T-cell (primary cell): Measurements from ENCODE around the gene PPP2R5C. TPM values are rescaled to one million over a fixed set of nuclear protein-coding genes. Genes with fewer than 3 reads are reported as not detected.

Experiments used
- ATAC-seq, 4 experiments: fragments of 200-7000 bp in 3 of 4; fragments of 150-1000 bp in 1 of 4; cut with Tn5 transposase; replicated peaks in 1 of 4; 1 replicate in 3 of 4; 2 replicates in 1 of 4; pipeline ENCODE4 v1.10.0; 2021; ENCODE audit warnings: moderate library complexity in 3 of 4, mild to moderate bottlenecking in 2 of 4, moderate number of reproducible peaks in 1 of 4
- CTCF ChIA-PET, 2 donors: fragments of 300-600 bp; sonication (Branson Sonifier 250); formaldehyde crosslinking; loops; one replicate each; lab custom pipeline; 2022; ENCODE audit warnings: antibody characterized with exemption in 2 of 2; lab: Charles Lee
- POLR2A ChIA-PET, 2 donors: fragments of 300-600 bp; sonication (Branson Sonifier 250); formaldehyde crosslinking; loops; one replicate each; lab custom pipeline; 2022; ENCODE audit warnings: antibody characterized with exemption in 2 of 2; lab: Charles Lee
- DNase-seq, 35 experiments: peaks; one replicate each; pipeline versions ENCODE4 v3.0.0 to v3.0.0-alpha.2; 2013 to 2023
- H3K27ac ChIP-seq: one replicate; pipeline ENCODE4 v1.5.1; 2013; ENCODE audit warnings: low read length
- H3K27me3 ChIP-seq, 2 experiments: replicated peaks in 1 of 2; 1 replicate in 1 of 2; 2 replicates in 1 of 2; pipeline versions ENCODE4 v1.6.1 to v1.7.0; 2013; ENCODE audit warnings: low read length in 1 of 2, mixed read lengths in 1 of 2; ENCODE audit not compliant: control insufficient read depth in 2 of 2, insufficient read depth in 2 of 2; ENCODE audit errors: extremely low read depth in 1 of 2
- H3K36me3 ChIP-seq, 2 donors: 1 replicate in 1 of 2; 2 replicates in 1 of 2; pipeline versions ENCODE4 v1.6.1 to v1.7.0; 2013; ENCODE audit warnings: low read length in 1 of 2; ENCODE audit not compliant: control insufficient read depth in 2 of 2, insufficient read depth in 1 of 2; ENCODE audit errors: extremely low read depth in 1 of 2
- H3K4me1 ChIP-seq, 2 experiments: 1 replicate in 1 of 2; 2 replicates in 1 of 2; pipeline versions ENCODE4 v1.6.1 to v1.7.0; 2013; ENCODE audit warnings: low read length in 2 of 2, mixed read lengths in 1 of 2; ENCODE audit not compliant: insufficient read depth in 2 of 2, control insufficient read depth in 1 of 2; ENCODE audit errors: extremely low read depth in 1 of 2
- H3K4me3 ChIP-seq, 2 donors: 1 replicate in 1 of 2; 2 replicates in 1 of 2; pipeline versions ENCODE4 v1.5.1 to v1.7.0; 2013; ENCODE audit warnings: mild to moderate bottlenecking in 2 of 2, low read length in 1 of 2, moderate library complexity in 1 of 2; ENCODE audit not compliant: control insufficient read depth in 1 of 2; ENCODE audit errors: extremely low read depth in 1 of 2
- H3K9me3 ChIP-seq: 2 replicates; pipeline ENCODE4 v1.7.0; 2013
- H3K27ac Mint-ChIP-seq, 2 donors: one replicate each; pipeline ENCODE4 v1.8.0; 2020 to 2021; ENCODE audit warnings: mild to moderate bottlenecking in 2 of 2, mixed read lengths in 2 of 2
- H3K27me3 Mint-ChIP-seq, 2 donors: one replicate each; pipeline ENCODE4 v1.8.0; 2021 to 2022; ENCODE audit warnings: mixed read lengths in 2 of 2
- H3K36me3 Mint-ChIP-seq: one replicate; pipeline ENCODE4 v1.8.0; 2021; ENCODE audit warnings: mixed read lengths
- H3K4me1 Mint-ChIP-seq, 3 donors: one replicate each; pipeline ENCODE4 v1.8.0; 2020 to 2022; ENCODE audit warnings: mixed read lengths in 3 of 3, mild to moderate bottlenecking in 1 of 3
- H3K4me3 Mint-ChIP-seq, 3 donors: one replicate each; pipeline ENCODE4 v1.8.0; 2020 to 2022; ENCODE audit warnings: mild to moderate bottlenecking in 3 of 3, mixed read lengths in 3 of 3, moderate library complexity in 3 of 3
- H3K9me3 Mint-ChIP-seq, 3 donors: one replicate each; pipeline ENCODE4 v1.8.0; 2020 to 2022; ENCODE audit warnings: mixed read lengths in 3 of 3
- WGBS: methylation state at CpG from one replicate; pipeline ENCODE4 v1.1.5; 2013; ENCODE audit warnings: missing lambda C conversion rate; ENCODE audit not compliant: insufficient coverage; 5-methylcytosine and 5-hydroxymethylcytosine counted together
- total RNA-seq, 35 experiments: library from RNA in 6 of 35; stranded (reverse) in 6 of 35; fragments of 120-200 nt in 1 of 35; gene quantifications; one replicate each; pipeline versions ENCODE4 v1.2.1 to v1.2.4 and lab custom pipeline; 2013 to 2026

PPP2R5C gene
- total RNA-seq, 5 donors from 2014 or later (not counting 1 experiment from before 2014, with no cell fraction given) = 435 to 627 (median 489) TPM

DNA sequence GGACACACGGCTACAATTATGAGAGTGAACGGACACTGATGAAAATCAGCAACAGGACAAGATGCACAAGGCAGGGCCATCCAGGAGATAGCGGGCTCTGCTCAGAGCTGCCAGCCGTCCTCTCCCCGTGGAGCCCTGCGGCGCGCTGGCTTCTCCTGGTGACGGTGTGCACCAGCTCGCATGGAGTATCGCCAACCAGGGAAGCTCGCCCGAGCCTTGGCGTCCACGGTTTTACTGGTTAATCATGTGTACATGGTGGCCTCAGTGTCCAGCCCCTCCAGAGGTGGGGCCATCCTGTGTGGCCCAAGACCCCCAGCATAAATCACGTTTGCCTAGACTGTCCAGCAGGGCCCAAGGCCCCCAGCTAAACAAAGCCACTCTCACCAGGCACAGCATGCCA is 171.7 kb downstream of the PPP2R5C start:
- no peaks in the 10 kb centered on the region for H3K9me3 Mint-ChIP-seq
- ChIA-PET CTCF (no interaction called here), POLR2A (interaction anchor here (0.6 kb wide), 2 partner anchors 32 to 211 kb away, joined by 3 to 5 read pairs; no protein-coding TSS in a partner anchor)
- H3K27me3 Mint-ChIP-seq = peaks cover 0 to 2% of the 10 kb centered on the region in 2 donors
- H3K27ac Mint-ChIP-seq = no peak overlapping the region
- Histone ChIP-seq H3K36me3 (peaks cover 0 to 9% of the 10 kb centered on the region in 2 donors), H3K4me1 (no peaks in the 10 kb centered on the region), H3K4me3 (no peak overlapping the region), H3K9me3 (no peaks in the 10 kb centered on the region), H3K27ac (no peak overlapping the region), H3K27me3 (peaks cover 0 to under 1% of the 10 kb centered on the region in 2 experiments)
- H3K4me1 Mint-ChIP-seq = no peaks in the 10 kb centered on the region
- ATAC-seq = no peak
- H3K36me3 Mint-ChIP-seq = peaks cover 9% of the 10 kb centered on the region
- DNase-seq = no peak
- no peak overlapping the region for H3K4me3 Mint-ChIP-seq
- 90% methylated on average over 15 of the region's 16 CpGs for WGBS

DNA sequence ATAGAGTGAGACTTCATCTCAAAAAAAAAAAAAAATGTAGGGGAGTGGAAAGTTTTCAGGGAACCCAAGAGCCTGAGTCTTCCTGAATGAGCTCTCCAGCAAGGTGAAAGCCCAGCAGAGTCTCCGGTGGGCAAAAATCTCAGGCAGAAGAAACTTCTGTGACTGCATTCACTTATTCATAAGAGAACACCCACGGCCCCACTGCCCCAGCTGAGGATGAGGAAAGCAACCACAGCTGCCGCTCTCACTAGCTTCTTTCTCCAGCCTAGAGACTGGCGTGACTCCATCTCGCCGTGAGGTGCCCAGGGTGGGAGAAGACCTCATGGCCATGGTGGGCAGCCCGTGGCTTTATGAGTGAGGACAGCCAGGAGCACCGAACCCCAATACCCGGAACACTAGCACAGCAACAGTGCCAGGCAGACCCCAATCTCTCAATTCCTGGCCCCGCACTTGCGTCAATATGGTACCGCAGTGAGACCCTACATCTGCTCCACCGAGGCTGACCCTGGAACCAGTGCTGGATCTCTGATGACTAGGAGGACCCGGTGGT is 173.2 kb downstream of the PPP2R5C start:
- Histone ChIP-seq H3K27ac (no peak overlapping the region), H3K4me3 (no peak overlapping the region), H3K36me3 (no peaks in the 10 kb centered on the region), H3K4me1 (no peaks in the 10 kb centered on the region), H3K9me3 (no peaks in the 10 kb centered on the region), H3K27me3 (peaks cover 0 to 11% of the 10 kb centered on the region in 2 experiments)
- Mint-ChIP-seq H3K4me3 (no peak overlapping the region), H3K4me1 (peaks cover 2 to 7% (median 5%) of the 10 kb centered on the region in 3 donors), H3K36me3 (no peaks in the 10 kb centered on the region), H3K27ac (no peak overlapping the region), H3K9me3 (no peaks in the 10 kb centered on the region), H3K27me3 (peaks cover 4 to 10% of the 10 kb centered on the region in 2 donors)
- POLR2A ChIA-PET = interaction anchor here (0.5 to 0.7 kb wide), 4 partner anchors 13 to 569 kb away, joined by 3 to 6 read pairs (median 5); no protein-coding TSS in a partner anchor
- ATAC-seq (no peak), DNase-seq (no peak)
- WGBS = 88% methylated on average over 14 of the region's 14 CpGs
- CTCF ChIA-PET = interaction anchor here (0.6 to 0.7 kb wide), 3 partner anchors 150 to 755 kb away, joined by 3 to 4 read pairs (median 3); no protein-coding TSS in a partner anchor

DNA sequence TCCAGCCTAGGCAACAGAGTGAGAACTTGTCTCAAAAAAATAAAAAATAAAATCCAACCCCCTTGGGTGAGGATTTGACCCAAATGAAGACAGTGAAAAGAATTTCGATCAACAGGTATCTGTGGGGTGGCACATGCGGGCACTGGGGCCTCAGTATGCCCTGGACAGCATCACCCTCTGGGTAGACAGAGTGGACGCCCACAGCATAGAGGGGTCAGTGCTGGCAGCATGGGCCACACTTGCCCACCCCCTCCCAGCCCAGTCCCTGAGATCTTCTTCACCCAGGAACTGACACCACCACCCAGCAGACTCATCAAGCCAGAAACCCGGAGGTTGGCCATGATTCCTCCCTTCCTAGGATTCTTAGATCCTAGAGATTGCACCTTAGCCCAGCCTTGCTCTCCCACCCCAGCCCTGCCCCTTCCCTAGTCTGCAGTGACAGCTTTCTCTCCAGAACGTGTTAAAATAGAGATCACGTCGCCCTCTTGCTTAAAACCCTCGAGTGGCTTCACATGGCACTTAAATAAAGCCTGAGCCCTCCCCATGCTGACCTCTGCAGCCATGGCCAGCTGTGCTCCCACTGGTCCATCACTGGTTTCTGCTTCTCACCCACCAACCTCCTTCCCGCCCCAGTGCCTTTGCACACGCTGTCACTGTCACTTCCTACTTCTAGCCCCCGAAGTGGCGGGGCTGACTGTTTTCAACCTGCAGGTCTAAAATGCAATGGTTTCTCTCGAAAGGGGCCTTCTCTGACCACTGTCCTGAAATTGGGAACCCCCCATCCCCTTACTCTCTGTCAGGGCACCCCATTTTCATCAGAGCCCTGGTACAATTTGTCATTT is 176.6 kb downstream of the PPP2R5C start:
- peaks cover 17 to 34% of the 10 kb centered on the region in 2 donors for H3K27me3 Mint-ChIP-seq
- ChIA-PET POLR2A (no interaction called here), CTCF (no interaction called here)
- no peak overlapping the region for H3K4me3 ChIP-seq
- no peaks in the 10 kb centered on the region for H3K36me3 Mint-ChIP-seq
- no peaks in the 10 kb centered on the region for H3K9me3 Mint-ChIP-seq
- ATAC-seq (no peak), DNase-seq (no peak)
- no peak overlapping the region for H3K27ac ChIP-seq
- no peaks in the 10 kb centered on the region for H3K9me3 ChIP-seq
- H3K27me3 ChIP-seq = peaks cover 0 to 26% of the 10 kb centered on the region in 2 experiments
- H3K36me3 ChIP-seq = no peaks in the 10 kb centered on the region
- no peaks in the 10 kb centered on the region for H3K4me1 ChIP-seq
- no peak overlapping the region for H3K4me3 Mint-ChIP-seq
- WGBS = 69% methylated on average over 12 of the region's 13 CpGs
- H3K27ac Mint-ChIP-seq = no peak overlapping the region
- H3K4me1 Mint-ChIP-seq = peaks cover 2 to 7% (median 5%) of the 10 kb centered on the region in 3 donors

DNA sequence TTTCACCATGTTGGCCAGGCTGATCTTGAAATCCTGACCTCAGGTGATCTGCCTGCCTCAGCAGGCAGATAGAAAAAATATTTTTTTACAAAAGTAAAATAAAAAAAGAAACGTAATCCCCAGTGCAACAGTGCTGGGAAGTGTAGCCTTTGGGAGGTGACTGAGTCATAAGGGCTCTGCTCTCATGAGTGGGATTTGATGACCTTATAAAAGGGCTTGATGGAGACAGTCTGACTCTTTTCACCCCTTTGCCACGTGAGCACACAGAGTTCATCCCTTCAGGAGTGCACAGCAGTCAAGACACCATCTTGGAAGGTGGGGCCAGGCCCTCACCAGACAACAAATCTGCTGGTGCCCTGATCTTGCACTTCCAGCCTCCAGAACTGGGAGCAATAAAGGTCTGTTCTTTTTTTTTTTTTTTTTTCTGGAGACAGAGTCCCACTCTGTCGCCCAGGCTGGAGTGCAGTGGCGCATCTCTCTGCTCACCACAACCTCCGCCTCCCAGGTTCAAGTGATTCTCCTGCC is 178.2 kb downstream of the PPP2R5C start:
- Histone ChIP-seq H3K36me3 (no peaks in the 10 kb centered on the region), H3K27me3 (peaks cover 2 to 32% of the 10 kb centered on the region in 2 experiments), H3K4me3 (no peak overlapping the region), H3K27ac (no peak overlapping the region), H3K4me1 (no peaks in the 10 kb centered on the region), H3K9me3 (no peaks in the 10 kb centered on the region)
- ChIA-PET POLR2A (no interaction called here), CTCF (interaction anchor here in 1 of 2 donors (0.6 to 0.7 kb wide), 2 partner anchors 171 to 400 kb away, joined by 4 to 9 read pairs; no protein-coding TSS in a partner anchor)
- no peak overlapping the region for H3K4me3 Mint-ChIP-seq
- ATAC-seq (no peak), DNase-seq (no peak)
- no peak overlapping the region for H3K27ac Mint-ChIP-seq
- peaks cover 24 to 46% of the 10 kb centered on the region in 2 donors for H3K27me3 Mint-ChIP-seq
- no peaks in the 10 kb centered on the region for H3K36me3 Mint-ChIP-seq
- H3K4me1 Mint-ChIP-seq = peaks cover 2 to 7% (median 5%) of the 10 kb centered on the region in 3 donors
- no CpG with 5 or more reads among the region's 5 CpGs for WGBS
- H3K9me3 Mint-ChIP-seq = no peaks in the 10 kb centered on the region

DNA sequence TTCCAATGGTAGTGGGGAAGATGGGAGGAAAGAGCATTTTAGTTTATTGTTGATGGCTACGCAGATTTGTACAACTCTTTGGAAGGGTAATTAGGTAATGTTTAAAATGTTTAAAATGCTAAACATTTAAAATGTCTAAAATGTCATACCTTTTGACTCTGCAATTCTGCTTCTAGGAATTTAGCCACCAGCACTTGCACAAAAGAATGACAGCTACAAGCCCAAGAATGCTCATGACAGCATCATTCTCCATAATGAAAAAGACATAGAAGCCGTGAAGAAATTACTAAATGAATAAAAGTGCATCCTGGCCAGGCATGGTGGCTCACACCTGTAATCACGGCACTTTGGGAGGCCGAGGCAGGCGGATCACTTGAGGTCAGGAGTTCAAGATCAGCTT is 182.9 kb downstream of the PPP2R5C start:
- no peaks in the 10 kb centered on the region for H3K9me3 ChIP-seq
- ChIA-PET CTCF (interaction anchor here in 1 of 2 donors (0.6 kb wide), 1 partner anchor 119 kb away, joined by 4 read pairs; no protein-coding TSS in a partner anchor), POLR2A (interaction anchor here in 1 of 2 donors (0.7 kb wide), 2 partner anchors 28 to 260 kb away, joined by 3 to 5 read pairs; no protein-coding TSS in a partner anchor)
- H3K4me1 ChIP-seq = peaks cover 0 to 20% of the 10 kb centered on the region in 2 experiments
- Mint-ChIP-seq H3K36me3 (no peaks in the 10 kb centered on the region), H3K27ac (no peak overlapping the region), H3K27me3 (peaks cover 37 to 51% of the 10 kb centered on the region in 2 donors), H3K4me3 (no peak overlapping the region), H3K9me3 (no peaks in the 10 kb centered on the region), H3K4me1 (peaks cover 21 to 22% (median 22%) of the 10 kb centered on the region in 3 donors)
- WGBS = 82% methylated on average over 2 of the region's 5 CpGs
- DNase-seq = no peak
- H3K27me3 ChIP-seq = peaks cover 4 to 44% of the 10 kb centered on the region in 2 experiments
- no peak for ATAC-seq
- no peak overlapping the region for H3K4me3 ChIP-seq
- H3K27ac ChIP-seq = no peak overlapping the region
- H3K36me3 ChIP-seq = no peaks in the 10 kb centered on the region

DNA sequence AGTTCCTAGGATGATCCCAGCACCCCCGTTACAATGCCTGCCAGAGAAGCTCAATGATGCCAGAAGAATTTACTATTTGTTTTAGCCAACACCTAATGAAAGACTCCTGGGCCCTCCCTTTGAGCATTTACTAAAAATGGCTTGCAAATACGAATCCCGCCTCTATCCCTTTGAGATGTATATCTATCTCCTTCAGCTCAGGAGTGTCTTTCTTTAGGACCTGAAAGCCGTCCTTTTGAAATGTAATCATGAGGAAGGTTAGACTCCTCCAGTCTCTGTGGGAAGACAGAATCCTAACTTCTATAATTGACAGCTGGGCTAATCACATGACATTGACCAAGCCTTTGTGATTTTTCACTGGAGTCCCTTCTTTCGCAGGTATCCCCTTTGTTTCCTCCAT is 183.7 kb downstream of the PPP2R5C start:
- Histone ChIP-seq H3K27ac (no peak overlapping the region), H3K36me3 (no peaks in the 10 kb centered on the region), H3K4me3 (no peak overlapping the region), H3K27me3 (peaks cover 4 to 41% of the 10 kb centered on the region in 2 experiments), H3K9me3 (no peaks in the 10 kb centered on the region), H3K4me1 (peaks cover 0 to 21% of the 10 kb centered on the region in 2 experiments)
- CTCF ChIA-PET = interaction anchor here in 1 of 2 donors (0.6 kb wide), 2 partner anchors 11 to 118 kb away, joined by 3 to 4 read pairs; no protein-coding TSS in a partner anchor
- peaks cover 37 to 49% of the 10 kb centered on the region in 2 donors for H3K27me3 Mint-ChIP-seq
- no peak for ATAC-seq
- H3K9me3 Mint-ChIP-seq = no peaks in the 10 kb centered on the region
- no peak for DNase-seq
- POLR2A ChIA-PET = no interaction called here
- H3K27ac Mint-ChIP-seq = no peak overlapping the region
- peaks cover 22 to 23% (median 23%) of the 10 kb centered on the region in 3 donors for H3K4me1 Mint-ChIP-seq
- H3K36me3 Mint-ChIP-seq = no peaks in the 10 kb centered on the region
- no peak overlapping the region for H3K4me3 Mint-ChIP-seq
- WGBS = 17% methylated on average over 2 of the region's 5 CpGs
